Superior temporal gyrus (tissue), 1 donor: ENCODE data around the gene SMOC2.
"Not testable (repeated sequence)": the region's sequence is repeated elsewhere in the genome, so short reads cannot be mapped to it uniquely, and the experiment has no call there.

Source experiments
- DNase-seq: peaks from one replicate; pipeline ENCODE4 v3.0.0-alpha.2; 2016; ENCODE audit errors: extremely low spot score

The SMOC2 gene

GRCh38 chr6:168538188-168538891, 97.4 kb downstream of the SMOC2 start:
- not testable (repeated sequence) for DNase-seq

GRCh38 chr6:168538892-168539811, 98.2 kb downstream of the SMOC2 start:
- no peak for DNase-seq

- DNase-seq, result no peak
Observed at GRCh38 chr6:168540713-168541291, 99.8 kb downstream of the SMOC2 start.

GRCh38 chr6:168541307-168541706, 100.3 kb downstream of the SMOC2 start:
- no peak for DNase-seq

GRCh38 chr6:168542301-168542700, 101.3 kb downstream of the SMOC2 start:
- DNase-seq, result no peak

GRCh38 chr6:168545428-168545827, 104.4 kb downstream of the SMOC2 start:
- no peak for DNase-seq

- no peak for DNase-seq
Observed at GRCh38 chr6:168546151-168546550, 105.2 kb downstream of the SMOC2 start.

- DNase-seq, result no peak
Observed at GRCh38 chr6:168546730-168547129, 105.7 kb downstream of the SMOC2 start.

- DNase-seq, result no peak
Observed at GRCh38 chr6:168550326-168550725, 109.3 kb downstream of the SMOC2 start.

GRCh38 chr6:168554472-168554871, 113.5 kb downstream of the SMOC2 start:
- no peak for DNase-seq

- no peak for DNase-seq
Observed at GRCh38 chr6:168554898-168555617, 114.1 kb downstream of the SMOC2 start.

GRCh38 chr6:168555618-168556273, 114.8 kb downstream of the SMOC2 start:
- no peak for DNase-seq

GRCh38 chr6:168557512-168557911, 116.5 kb downstream of the SMOC2 start:
- no peak for DNase-seq

- DNase-seq, result no peak
Observed at GRCh38 chr6:168558686-168559085, 117.7 kb downstream of the SMOC2 start.

GRCh38 chr6:168559574-168560098, 118.7 kb downstream of the SMOC2 start:
- DNase-seq, result no peak

- no peak for DNase-seq
Observed at GRCh38 chr6:168560126-168560525, 119.1 kb downstream of the SMOC2 start.

GRCh38 chr6:168562576-168563151, 121.7 kb downstream of the SMOC2 start:
- DNase-seq, result no peak

- DNase-seq, result no peak
Observed at GRCh38 chr6:168563656-168564055, 122.7 kb downstream of the SMOC2 start.

GRCh38 chr6:168565112-168565511, 124.1 kb downstream of the SMOC2 start:
- no peak for DNase-seq

- DNase-seq, result no peak
Observed at GRCh38 chr6:168570211-168570610, 129.2 kb downstream of the SMOC2 start.

- DNase-seq, result no peak
Observed at GRCh38 chr6:168571268-168571667, 130.3 kb downstream of the SMOC2 start.
